ENCODE results near the gene ERC2.

ERC2 gene

DNA sequence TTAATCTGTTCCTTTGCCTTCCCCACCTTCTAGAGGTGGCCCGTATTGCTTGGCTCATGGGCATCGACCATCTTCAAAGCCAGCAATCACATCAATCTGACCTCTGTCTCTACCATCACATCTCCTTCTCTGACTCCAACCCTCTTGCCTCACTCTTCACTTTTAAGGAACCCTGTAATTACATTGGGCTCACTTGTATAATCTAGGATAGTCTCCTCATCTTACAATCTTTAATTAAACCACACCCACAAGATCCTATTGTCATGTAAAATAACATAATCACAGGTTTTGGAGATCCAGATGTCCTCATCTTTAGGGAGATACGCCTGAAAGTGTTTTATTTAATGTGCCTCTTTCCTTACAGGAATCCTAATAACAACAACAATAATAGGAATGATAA, 234.5 kb downstream of the ERC2 start:
- DNase-seq = no peak

DNA sequence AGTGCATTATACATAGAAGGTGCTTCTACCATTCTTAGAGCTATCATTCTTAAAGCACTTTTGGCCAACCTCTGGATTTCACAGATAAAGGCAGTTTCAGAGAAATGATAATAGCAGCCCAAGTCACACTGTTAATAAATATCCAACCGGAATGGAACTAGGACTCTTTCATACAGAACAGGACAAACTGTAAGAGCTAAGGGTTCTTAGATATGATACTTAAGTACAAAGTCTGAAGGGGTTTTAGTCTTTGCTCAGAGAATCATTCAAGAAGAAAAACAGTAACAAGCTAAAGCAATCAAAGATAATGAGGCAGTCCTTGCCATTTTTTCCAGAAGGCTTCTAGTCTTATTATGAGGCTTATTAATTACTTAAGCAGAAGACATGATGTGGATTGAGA, 239.0 kb downstream of the ERC2 start:
- DNase-seq = no peak

DNA sequence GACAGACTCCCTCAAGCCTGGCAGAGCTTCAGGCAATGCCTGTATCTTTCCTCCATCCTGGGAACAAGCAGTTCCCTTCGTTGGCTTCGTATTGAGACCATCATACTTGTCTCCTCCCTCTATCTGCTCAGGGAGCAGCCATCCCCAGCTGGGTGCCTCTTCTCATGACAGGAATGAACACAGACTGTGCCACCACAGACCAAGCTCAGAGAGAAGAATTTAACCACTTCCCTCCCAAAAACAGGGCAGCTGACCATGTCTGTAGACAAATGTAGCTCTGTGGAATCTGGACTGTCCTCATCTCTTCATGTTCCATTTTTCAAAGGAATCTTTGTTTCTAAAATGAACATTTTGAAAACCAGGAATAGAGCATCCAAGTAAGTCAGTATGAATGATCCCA, 245.4 kb downstream of the ERC2 start:
- no peak for DNase-seq

DNA sequence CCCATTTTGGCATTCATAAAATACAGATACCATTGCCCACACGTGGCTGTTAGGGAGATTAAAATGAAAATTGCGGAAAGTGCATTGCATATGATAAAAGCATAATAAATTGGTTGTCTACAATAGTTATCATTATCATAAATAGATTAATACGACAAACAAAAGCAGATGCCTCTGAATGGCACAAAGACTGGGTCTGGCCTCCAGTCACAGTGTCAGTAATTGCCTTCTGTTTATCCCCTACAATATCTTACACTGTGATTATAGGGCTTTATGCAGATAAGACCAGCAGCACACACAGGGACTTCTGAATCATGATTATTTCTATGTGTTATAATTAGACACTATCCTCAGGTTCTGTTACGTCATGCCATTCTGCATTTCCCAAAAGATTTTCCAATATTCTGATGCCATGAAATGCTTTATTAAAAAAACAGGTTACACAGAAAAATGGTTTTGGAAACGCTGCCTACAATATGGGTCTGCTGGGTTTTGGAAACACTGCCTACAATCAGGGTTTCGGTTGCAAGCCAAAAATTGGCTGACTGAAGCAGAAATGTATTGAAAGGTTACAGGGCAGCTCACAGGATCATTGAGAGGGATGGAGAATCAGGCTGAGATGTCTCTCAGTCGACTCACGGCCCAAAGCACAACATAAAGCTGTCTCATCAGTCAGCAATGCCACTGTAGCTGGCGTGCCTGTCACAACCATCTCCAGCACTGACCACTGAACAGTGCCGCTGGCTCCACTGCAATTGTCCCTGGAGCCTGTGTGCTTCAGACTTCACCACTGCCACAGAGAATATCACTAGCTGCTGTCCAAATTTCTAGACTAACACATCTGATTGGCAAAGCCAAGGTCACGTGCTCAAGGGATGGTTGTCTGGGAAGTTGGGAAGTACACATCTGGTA, 248.1 kb downstream of the ERC2 start:
- DNase-seq = no peak

DNA sequence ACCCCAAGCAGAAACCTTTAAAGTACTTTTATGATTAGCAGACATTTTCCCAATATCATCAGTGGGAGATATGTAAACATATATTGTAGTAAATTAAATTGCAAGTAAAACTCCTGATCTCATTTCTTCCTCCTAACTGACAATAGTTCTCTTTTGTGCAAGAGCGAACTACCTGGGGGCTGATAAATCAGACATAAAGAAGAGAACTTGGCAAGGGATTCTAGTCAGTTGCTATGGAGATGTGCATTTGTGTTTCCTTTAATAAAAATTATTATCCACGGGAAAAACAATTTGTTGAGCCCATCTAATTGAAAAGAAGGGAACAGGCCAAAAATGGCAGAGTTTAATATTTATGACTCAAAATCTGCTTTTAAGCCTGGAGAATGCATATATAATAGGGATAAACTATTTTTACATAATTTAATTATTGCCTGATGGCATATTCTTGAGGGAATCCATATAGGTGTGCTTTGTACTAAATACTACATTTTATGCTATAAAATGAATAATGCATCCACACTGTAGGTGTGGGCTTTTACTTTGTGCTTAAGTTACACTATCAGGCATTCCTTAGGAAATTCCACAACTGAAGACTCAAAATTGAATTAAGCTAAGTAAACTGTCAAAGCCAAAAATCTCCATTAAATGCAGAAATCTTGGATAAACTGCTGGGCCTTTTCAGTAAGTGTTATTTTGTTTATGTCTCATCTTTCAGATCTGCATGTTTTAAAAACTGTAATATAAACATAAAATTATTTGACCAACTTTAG, 258.1 kb downstream of the ERC2 start:
- DNase-seq = no peak

DNA sequence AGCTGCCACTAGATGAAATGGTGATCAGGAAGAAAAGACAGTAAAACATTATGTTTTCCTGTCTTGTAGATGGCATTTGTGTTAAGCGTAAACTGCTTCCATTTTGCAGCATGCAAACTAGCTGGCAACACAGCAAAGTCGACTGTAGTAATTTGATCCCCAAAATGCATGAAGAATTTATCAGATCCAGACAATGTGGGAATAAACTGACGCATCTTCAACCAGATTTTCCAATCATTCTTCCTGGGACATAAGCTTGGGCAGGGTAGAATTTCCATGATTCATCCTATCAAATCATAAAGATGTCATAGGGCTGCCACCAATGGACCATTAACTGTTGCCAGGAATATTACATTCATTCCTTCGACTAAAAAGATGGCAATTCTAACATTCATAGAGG, 260.3 kb downstream of the ERC2 start:
- DNase-seq = no peak

DNA sequence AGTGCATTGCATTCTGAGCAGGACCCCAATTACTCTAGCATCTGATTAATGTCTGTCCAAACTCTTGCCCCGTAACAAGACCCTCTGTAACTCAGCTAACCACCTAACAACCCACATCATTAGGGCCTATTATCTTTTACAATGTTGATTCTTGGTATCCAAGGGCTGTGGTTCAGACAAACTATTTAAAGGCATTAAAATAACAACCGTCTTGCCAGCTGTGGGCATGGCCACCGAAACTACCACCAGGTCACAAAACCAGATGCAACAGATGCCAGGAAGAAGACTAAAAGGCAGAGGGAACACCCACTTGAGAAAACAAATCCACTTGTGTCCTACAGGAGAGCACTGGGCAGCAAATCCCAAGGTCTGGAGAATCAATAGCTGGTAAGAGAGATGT, 262.9 kb downstream of the ERC2 start:
- no peak for DNase-seq

DNA sequence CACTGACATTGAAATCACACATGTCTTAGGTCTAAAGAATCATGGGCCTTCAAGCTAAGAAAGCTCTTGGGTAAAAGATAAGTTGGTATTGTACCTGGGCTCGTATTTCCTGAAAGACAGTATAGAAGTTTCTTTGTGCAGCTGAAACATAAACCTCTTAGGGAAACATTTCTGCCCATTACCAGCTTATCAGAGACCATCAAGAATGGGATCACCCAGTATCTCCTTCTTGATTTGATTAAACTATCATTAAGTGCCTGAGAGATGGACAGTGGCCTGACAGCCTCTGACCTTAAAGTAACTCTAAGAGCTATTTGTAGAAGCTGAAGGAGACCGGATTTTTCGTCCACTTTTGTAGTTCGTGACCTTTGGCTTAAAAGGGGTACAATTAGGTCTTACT, 265.3 kb downstream of the ERC2 start:
- no peak for DNase-seq

DNA sequence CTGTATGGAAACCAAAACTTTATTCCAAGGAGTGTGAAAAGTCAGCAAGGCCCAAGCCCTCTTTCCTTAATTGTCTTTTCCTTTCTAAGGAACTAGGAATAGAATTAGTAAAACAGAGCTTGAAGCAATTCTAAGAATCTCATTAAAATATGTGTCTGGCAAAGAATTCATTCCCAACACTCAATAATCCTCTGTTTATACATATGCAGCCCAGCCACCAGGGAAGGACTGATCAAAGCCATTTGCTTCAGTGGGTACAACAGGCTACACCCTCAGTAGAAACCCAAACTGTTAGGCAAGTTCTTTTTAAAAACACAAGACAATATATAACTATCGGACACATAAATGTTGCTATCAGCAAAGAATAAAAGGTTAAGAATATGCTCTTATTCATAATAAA, 266.9 kb downstream of the ERC2 start:
- DNase-seq = no peak

DNA sequence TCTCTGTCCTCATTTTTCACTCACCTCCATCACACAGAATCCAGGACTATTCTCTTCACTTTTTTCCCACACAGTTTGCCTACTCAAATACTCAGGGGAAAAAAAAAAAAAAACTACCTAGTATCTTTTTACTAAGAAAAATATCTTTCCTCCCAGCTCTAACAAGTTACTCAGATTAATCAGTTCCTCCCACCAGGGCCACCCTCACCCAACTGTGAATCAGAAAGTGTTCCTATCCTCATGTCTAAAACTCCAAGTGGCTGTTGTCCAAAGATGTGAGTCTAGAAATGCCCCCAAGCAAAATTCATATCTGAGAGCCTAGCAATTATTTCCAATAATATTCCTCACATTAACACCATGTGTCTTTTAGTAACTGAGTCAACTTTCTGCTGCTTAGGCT, 268.0 kb downstream of the ERC2 start:
- no peak for DNase-seq

DNA sequence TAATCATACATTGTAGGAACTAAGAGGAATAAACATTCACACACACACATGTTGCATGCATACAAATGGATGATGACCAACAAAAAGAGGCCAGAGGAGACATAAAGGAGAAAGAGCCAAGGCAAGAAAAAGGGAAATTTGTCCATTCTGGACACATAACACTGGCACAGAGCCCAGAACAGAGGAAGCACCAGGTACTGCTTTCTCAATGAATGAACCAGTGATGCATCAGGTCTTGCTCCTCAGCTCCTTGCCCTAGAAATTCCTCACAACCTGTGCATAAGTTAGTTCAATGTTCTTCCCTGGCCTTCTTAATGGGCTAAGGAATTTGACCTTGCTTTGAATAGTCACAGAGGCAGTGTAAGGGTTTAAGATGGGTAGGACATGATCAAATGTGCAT, 270.3 kb downstream of the ERC2 start:
- no peak for DNase-seq

DNA sequence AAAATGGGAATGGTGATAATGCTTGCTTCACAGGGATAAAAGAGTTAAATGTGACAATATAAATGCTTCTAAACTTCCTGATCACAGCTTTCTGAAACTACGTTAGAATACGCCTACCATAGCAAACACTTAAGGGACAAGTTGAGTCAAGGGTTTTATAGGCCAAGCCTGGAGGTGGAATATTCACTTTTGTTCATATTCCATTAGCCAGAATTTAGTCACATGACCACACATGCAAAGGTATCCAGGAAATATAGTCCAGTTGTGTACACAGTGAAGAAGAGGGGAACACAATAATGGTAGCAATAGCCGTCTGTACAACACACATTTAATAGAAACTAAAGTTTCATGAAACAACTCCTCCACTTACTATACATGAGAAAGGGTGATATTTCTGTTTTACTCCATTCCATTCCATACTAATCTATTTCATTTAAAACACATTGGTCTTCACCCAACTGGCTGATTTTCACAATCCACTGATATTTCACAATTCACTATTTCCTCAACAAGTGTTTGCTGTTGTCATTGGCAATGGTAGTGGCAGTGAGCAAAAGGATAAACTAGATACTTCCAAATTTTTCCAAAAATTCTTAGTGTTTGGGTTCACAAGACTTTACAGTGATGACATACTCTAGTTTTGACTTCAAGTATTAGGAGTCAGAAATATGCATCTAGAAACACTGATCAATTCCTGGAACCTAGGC, 270.9 kb downstream of the ERC2 start:
- no peak for DNase-seq

DNA sequence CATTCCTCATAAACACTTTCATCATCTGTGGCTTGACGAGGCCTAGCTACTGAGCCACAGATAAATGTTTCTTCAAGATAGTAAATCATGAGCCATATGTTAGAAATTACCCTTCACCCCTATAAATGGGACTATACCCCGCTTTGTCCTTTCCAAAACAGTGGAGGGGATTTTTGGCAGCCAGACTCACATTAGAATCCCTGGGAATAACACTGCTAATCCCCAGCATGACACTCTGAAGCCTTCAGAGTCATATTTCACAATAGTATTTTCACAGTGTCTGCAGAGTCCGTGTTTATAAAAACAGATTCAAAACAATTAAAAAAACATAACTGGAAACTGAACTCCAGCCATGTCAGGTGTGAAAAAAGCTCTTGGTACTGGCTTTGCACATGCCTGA, 271.6 kb downstream of the ERC2 start:
- no peak for DNase-seq

DNA sequence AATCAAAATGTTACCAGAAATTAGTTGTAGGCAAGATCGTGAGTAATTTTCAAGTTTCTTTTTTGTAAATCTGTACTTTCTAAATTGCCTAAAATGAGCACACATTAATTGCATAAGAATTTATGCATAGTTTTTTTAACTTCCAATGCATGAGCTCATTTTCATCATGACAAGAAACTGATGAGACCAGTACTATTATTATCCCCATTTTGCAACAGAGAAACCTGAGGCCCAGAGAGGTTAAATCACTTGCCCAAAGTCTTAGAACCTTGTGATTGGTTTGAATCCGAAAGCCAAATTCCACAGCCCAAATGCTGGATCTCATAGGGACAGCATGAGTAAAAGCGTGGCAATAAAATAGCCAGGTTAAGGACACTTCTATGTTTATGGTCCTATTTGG, 274.7 kb downstream of the ERC2 start:
- no peak for DNase-seq

DNA sequence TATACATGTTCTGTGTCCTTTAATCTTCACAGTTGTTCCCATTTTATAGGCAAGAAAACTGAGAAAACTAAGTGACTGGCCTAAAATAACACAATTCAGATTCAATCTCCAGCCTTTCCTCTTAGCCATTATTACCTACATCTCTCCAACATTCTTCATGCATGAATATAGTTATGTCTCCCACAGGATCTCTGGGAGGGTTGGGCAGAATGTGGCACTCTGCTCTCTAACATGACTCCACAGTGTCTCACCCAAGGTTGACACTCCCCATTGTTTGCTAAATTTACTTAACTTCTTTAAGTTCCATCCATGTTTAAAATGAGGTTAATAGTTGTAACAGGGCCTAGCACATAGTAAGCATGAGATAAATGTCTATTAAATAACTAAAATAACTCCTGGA, 276.3 kb downstream of the ERC2 start:
- DNase-seq = no peak

DNA sequence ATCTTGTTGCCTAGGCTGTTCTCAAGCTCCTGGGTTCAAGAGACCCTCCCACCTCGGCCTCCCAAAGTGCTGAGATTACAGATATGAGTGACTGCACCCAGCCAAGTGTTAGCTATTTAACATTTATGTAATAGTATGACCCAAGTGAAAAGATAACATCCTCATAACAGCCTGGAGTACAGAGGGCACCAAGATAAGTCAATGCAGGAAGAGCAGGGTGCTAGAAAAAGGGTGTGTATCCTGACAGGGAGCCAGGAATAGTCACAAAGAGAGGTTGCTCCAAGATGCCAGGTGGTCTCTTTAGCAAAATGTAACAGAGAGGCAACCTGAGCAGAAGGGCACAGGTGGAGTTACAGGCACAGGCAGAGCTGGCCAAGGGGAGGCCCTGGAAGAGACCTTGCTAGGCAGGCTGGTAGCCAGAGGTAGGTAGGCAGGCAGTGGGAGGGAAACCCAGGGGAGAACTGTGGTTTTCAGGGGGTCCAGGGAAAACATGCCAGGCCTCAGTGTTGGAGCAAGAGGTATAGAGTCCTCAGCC, 277.4 kb downstream of the ERC2 start:
- DNase-seq = no peak

DNA sequence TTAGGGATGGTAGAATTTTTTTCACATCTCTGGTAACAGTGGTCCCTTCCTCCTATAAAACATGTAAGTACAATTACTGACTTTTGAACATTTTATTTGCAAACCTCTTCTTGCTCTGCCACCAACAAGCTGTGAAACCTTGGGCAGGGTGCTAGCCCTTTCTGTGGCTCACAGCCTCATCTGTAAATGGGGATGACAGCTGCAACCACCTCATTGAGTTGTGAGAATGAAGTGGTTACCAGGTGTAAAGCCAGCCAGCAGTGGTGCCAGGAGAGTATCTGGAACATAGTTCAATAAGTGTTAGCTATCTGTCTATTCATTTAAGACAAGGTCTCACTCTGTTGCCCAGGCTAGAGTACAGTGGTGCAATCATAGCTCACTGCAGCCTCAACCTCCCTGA, 278.1 kb downstream of the ERC2 start:
- no peak for DNase-seq

DNA sequence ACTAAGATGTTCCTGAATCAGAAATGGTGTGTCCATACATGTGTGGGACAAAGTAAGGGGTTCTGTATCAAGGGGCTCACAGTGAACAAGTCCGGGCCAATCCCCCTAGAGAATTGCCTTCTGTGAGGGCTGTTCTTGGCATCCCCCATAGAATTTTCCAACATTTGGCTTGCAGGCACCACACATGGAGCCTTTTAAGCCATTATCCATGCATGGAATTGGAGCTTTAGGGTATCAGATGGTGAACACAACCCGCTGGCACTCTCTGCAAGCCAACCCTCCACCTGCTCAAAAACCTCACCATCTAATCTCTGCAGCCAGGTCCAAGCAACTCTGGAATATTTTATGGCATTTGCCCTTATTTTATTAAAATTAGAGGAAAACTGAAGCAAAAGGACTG, 278.7 kb downstream of the ERC2 start:
- no peak for DNase-seq

DNA sequence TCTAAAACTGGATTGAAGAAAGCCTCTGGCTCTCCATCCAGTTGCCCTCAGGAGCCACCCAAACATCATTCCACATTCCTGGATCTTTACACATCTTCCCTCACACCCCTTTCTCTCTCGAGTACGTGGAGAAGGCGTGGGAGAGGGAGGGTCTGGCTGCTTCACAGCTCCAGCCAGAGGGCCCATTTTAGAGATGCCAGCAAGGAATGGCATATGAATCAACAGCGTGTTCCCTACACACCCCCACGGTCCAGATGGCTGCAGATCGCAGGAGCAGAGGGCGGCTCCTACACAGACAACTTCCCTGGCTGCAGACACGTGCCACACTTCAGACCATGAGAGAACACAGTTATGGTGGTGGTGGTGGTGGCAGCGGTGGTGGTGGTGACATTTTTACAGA, 280.1 kb downstream of the ERC2 start:
- no peak for DNase-seq

DNA sequence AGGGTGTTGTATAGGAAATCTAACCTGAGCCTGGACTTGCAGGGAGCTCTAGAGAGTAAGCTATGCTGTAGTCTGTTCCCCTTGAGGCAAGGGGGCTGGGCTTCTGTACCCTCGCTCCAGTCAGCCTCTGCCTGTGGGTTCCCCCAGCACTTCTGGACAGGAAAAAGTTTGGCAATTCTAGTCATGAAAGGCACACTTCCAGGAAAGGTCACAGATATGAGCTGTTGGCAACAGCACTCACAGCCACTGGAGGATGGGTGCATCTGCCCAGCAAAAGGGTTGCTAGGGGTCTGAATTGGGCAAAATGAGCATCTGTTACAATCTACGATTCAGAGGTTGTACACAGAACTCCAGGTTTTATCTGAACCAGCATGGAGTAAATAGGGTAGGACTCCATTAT, 281.2 kb downstream of the ERC2 start:
- DNase-seq = no peak

DNA sequence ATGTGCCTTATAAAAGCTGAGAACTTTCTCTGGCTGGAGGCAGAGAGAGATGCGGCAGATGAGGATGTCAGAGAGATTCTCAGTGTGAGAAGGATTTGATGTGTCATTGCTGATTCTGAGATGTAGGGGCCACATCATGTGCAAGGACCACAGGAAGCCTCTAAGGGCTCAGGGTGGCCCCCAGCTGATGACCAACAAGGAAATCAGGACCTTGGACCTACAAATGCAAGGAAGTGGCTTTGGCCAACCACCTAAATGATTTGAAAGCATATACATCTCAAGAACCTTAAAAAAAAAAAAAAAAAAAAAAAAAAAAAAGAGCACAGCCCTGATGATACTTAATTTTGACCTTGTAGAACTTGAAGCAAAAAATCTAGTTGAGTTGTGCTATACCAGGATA, 282.4 kb downstream of the ERC2 start:
- no peak for DNase-seq

DNA sequence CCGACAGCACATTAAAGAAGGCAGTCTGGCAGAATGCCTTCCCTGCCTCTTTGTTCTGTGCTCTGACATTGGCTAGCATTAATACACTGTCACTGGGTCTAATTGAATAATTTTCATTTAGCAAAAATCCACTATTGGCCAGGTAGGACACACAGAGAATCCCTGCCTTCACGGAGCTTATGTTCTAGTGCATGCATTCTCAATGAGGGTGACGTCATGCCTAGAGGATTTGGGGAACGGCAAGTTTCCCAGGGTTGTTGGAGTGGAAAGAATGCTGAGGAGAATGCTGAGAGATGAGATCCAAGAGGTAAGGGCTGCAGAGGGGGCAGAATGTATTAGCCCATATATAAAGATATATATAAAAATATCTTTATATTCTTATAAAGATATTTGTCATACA, 284.7 kb downstream of the ERC2 start:
- no peak for DNase-seq

DNA sequence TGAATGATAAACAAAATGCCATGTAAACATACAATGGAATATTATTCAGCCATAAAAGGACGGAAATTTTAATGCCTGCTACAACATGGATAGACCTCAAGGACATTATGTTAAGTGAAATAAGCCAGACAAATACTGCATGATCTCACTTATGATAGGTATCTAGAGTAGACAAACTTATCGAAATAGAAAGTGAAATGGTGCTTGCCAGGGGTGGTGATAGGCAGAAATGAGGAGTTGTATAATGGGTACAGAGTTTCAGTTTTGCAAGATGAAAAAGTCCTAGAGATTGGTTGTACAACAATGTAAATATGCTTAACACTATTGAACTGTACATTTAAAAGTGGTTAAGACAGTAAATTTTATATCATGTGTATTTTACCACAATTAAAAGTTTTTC, 287.8 kb downstream of the ERC2 start:
- DNase-seq = no peak

DNA sequence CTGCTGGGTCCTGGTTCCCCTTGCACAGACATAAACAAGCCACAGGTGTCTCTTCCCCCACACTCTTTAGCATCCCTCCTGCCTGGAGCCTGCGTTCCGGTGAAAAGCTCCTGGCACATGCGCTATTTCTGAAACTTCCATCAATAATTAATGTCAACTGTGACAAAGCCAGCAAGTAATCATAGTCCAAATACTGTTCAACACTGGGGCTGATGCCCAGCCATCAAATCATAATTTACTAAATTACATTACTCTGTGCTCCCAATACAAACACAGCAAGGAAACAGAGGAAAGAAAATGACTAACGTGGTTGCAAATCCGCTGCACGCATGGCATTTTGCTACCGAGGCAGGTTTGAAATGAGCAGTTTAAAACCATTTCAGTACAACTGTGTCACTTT, 294.7 kb downstream of the ERC2 start:
- DNase-seq = no peak
